GM19240 (cell line): ENCODE results near the gene ENAH.
"Not testable (repeated sequence)": the region's sequence is repeated elsewhere in the genome, so short reads cannot be mapped to it uniquely, and the experiment has no call there.

Experiments
- DNase-seq: peaks from one replicate; pipeline ENCODE4 v3.0.0; 2011; ENCODE audit warnings: low spot score; ENCODE audit not compliant: insufficient read length

ENAH gene

GRCh38 chr1:225652729-225653462 is at the start of gene ENAH:
Gene ENAH, minus strand, starts transcription at chr1:225653123. Its CDS starts 433 bp downstream, at chr1:225652690.
- DNase-seq, result no peak

- DNase-seq, result no peak
Observed at GRCh38 chr1:225700889-225701465, 48.1 kb upstream of the ENAH start.

GRCh38 chr1:225700164-225700821 is 47.4 kb upstream of the ENAH start:
- DNase-seq, result no peak

- DNase-seq, result no peak
Observed at GRCh38 chr1:225699336-225699735, 46.4 kb upstream of the ENAH start.

DNA sequence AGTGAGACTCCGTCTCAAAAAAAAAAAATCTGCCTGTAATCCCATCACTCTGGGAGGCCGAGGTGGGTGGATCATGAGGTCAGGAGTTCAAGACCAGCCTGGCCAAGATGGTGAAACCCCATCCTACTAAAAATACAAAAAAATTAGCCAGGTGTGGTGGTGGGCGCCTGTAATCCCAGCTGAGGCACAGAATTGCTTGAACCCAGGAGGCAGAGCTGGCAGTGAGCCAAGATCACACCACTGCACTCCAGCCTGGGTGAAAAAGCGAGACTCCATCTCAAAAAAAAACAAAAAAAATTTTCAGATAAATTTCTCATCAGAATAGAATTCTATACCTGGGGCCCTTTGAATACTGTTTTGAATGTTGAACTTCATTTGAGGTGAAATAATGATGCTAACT is 45.3 kb upstream of the ENAH start:
- DNase-seq, result not testable (repeated sequence)

DNA sequence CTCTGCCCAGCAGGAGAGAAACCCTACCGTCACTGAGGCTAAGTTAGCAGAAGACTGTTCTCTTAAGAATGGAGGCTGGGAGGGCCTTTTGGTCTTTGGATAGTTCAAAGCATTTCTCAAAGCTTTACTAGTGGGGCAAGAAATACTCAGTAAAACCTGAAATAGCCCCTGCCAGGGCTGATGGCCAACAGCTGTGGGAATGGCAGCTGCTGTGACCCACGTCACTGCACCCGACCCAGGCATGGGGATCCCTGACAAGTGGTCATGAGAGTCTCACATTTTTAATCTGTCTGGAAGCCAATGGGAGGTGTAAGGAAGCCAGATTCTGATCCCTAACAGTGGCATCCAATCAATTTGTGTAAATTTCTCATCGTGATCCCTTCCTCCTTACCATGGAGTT is 44.5 kb upstream of the ENAH start:
- DNase-seq, result no peak

DNA sequence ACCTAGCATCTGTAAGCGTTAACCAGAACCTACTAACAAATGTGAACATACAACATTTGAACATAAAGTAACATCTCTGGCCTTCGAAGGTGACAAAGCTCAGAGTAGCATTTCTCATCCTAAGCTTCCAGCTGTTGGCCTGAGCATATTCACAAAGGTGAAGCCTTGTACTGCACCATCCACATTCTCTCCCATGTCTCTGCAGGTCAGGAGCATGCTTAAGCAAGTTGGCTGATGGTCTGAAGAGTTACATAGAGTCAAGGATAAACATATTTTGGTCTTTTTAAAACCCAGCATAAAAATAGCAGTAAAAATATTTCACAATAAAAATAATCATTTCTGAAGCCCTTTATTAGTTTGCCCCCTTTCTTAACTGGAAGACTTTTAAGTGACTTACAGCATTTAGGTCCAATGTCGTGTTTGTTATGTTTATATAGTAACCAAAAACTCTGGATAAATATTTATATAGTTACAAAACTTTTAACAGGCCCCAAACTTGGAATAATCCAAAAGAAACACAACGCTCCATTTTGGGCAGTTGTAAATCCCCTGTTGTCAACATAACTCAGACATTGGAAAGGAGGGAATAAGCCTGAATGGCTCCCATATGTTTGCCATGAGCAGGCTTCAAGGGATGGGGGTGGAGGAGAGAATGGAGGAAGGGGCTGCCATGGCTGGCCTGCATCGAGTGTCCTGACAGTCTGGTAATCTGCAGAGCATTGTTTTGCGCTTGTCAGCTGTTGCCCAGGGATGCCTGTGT is 42.8 kb upstream of the ENAH start:
- DNase-seq, result no peak

DNA sequence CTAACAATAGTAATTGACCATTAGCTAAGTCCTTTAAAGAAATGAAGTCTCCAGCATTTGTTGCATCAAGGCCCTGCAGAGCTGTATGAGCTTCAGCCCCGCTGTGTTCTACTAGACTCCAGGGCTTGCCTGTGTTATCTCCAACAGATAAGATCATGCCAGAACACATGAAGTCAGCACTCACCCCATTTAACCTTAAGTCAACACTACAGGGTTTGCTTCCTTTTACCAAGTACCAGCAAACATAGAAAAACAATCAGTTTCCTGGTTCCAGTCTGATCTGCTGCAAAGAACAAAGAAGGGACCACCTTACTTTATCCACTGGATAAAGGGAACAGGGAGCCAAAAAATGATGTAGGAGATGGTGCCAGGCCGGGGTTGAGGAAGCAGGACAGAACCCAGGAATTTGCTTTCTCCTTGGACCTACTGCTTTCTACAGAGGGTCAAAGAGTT is 41.3 kb upstream of the ENAH start:
- DNase-seq, result no peak

GRCh38 chr1:225693697-225694096 is 40.8 kb upstream of the ENAH start:
- not testable (repeated sequence) for DNase-seq

GRCh38 chr1:225693085-225693696 is 40.3 kb upstream of the ENAH start:
- no peak for DNase-seq

- DNase-seq, result no peak
Observed at GRCh38 chr1:225692517-225692879, 39.6 kb upstream of the ENAH start.

DNA sequence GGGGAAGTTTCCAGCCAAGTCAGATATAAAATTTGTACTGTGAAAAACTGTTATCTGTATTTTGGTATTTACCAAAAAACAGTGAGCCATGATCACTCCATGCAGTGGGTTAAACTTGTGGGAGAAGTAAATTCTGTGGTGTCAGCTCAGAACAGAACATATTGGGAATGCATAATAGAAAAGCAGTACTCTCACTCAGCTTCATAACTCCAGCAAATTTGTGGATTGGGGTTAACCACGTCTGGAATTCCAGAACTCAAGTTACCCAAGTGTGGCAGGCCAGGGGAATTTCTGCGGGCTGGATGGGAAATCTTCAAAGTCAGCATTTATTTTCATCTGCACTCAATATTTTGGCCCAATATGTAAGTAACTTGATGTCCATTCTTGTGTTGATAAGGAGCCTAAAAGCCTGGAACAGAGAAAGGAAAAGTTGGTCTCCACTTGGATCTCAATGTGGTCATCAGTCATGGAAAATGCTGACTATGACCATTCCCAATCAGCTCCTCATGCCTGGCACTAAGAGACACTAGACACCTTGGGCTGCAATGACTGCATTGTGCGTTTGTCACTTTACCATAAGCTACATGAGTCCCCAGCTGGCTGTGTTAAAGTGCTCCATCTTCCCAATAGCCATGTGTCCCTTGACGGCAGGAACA is 39.1 kb upstream of the ENAH start:
- no peak for DNase-seq

- DNase-seq, result no peak
Observed at GRCh38 chr1:225691377-225691776, 38.5 kb upstream of the ENAH start.

- DNase-seq, result no peak
Observed at GRCh38 chr1:225689882-225690459, 37.0 kb upstream of the ENAH start.

GRCh38 chr1:225688345-225688744 is 35.4 kb upstream of the ENAH start:
- no peak for DNase-seq

GRCh38 chr1:225685476-225686176 is 32.7 kb upstream of the ENAH start:
- DNase-seq, result no peak

DNA sequence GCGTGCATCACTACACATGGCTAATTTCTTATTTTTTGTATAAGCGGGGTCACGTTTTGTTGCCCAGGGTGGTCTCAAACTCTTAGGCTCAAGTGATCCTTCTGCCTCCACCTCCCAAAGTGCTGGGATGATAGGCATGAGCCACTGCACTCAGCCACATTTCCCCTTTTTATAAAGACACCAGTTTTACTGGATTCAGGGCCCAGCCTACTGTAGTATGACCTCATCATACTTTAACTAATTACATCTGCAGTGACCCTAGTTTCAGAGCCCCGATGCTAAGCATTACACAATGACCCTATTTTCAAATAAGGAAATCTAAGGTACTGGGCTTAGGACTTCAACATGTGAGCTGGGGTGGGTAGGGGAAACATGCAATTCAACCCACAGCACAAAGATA is 31.8 kb upstream of the ENAH start:
- DNase-seq, result no peak

- no peak for DNase-seq
Observed at GRCh38 chr1:225681231-225681630, 28.3 kb upstream of the ENAH start.

DNA sequence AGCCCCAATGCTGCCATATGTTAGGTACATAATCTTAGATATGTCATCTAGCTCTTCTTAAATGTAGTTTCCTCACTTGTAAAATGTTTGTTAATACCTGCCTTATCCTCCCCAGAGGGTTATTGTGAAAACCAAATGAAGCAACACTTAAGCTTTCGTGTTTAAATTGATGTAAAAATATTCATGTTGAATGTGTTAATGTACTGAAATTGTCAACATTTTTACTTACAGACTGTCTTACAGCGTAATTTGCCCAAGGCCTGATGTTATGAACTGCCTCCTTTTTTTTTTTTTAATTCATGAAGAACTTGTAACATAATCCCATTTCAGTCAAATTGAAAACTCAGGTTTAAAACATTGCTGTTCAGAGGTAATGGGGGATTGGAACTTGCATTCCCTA is 25.6 kb upstream of the ENAH start:
- no peak for DNase-seq
